OCI-M2 (cell line): ENCODE data around the gene RAB3IP.
"Not testable (repeated sequence)": the region's sequence is repeated elsewhere in the genome, so short reads cannot be mapped to it uniquely, and the experiment has no call there.

Experiments
- DNase-seq: peaks from one replicate; lab custom pipeline; 2025; ENCODE audit not compliant: unreplicated experiment; lab: John Stamatoyannopoulos, UW

RAB3IP gene

DNA sequence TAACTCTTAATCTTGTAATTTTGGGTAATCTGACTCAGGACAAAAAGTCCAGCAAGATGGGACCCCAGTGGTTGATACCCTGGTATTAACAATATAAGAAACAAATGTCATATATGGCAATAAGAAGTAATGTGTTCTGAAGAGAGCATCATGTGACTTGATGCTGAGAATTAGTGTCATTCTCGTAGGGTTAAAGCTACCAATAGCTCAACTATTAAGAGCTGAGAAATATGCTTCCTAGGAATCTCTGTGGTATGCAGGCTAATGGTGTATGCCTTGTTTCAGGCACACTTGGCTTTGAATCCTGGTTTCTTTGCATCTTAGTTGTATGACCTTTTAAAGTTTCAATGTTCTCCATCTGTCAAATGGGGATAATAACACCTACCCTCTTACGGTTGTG is 95.5 kb downstream of the RAB3IP start:
- no peak for DNase-seq

DNA sequence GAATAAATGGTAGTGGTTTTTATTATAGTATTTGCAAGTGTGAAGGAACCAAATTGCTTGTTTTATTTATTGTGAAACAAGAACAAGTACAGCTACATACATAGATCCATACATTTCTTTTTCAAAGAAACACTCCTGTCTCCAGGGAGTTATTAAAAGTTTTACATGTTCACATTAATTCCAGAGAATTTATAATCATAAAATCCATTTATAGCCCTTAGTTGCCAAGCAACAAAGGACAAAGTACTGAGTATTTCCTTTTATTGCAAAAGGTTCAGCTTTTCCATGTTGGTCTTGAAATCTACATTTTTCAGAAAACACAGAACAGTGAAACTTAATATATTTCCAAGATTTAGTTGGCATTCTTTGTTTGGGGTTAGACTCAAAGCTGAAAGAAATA is 95.9 kb downstream of the RAB3IP start:
- DNase-seq: no peak

DNA sequence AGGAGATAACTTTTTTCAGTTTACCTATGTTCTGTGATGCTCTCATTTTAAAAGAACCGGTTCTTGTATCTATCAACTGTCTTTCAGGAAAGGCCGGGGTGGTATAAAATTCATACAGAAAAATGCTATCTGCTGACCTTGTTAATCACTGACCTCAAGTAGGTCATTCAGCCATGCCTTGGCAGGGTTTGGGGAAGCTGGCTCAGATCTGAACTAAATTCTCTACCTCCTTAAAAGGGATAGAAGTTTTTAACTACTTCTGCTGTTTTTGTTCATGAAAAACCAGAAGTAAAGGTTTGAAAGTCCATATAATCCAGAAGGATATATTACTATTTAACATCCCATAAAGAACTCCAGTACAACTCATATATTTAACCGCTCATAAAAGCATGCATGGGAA is 96.4 kb downstream of the RAB3IP start:
- DNase-seq: no peak

DNA sequence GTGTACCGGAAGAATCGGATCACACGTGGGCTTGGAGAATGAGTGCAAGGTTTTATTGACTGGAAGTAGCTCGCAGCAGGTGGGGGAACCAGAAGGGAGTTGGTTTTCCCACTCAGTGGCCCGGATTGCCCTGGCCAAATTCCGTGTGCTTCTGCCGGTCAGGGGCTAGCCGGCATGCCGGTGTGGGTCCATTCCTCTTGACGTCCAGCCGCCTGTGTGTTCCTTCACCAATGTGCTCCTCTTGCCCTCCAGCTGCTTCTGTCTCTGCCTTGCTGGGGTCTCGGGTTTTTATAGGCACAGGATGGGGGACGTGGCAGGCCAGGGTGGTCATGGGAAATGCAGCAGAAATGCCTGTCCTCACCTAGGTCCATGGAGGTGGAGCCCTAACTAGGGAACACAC is 97.4 kb downstream of the RAB3IP start:
- no peak for DNase-seq

DNA sequence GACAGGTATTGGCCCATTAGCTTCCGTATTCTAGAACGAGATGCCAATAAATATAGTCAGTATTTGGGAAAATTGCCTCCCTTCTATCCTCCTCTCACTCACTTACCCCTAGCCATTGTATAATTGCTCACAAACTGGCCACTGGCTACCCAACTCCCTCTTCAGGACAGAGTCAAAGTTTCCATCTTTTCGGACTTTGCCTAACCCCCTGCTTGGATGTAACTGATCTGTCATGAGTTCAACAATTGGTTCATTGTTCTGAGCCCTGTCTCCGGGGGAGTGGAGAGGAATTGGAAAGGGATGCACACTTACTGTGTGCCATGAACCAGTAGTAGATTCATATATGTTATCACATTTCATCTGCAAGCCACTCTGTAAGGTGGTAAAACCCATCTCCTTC is 98.5 kb downstream of the RAB3IP start:
- DNase-seq: no peak

DNA sequence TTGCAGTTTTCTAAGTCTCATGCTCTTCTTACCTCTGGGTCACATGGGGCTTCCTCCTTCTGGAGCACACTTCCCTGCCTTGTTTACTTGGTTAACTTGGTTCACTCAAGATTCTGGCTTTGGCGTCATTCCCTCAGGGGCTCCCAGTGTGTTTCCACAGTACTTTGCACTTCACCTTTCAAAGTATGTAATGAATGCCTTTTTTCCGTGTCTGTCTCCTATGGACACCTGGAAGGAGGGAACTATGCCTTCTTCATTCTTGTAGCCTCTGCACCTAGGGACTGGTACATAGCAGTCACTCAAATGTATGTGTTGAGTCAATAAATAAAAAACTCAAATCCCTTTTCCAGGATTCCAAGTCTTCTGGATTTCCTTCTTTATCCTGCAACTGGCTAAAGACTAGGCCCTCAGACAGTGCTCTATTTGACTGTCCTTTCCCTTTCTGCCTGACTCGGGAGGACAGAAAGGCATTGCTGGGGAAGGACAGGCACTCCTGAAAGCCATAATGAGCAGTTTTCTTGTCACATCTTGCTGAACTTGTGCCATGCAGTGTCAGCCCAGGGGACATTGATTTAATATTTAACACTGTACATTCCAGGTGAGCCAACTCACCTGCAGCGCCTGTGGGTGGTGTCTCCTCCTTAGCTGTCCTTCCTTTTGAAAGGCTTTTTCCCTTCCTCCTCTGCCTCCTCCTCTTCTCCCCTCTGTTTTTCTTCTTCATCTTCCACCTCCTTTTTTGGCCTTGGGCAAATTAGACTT is 99.2 kb downstream of the RAB3IP start:
- no peak for DNase-seq

DNA sequence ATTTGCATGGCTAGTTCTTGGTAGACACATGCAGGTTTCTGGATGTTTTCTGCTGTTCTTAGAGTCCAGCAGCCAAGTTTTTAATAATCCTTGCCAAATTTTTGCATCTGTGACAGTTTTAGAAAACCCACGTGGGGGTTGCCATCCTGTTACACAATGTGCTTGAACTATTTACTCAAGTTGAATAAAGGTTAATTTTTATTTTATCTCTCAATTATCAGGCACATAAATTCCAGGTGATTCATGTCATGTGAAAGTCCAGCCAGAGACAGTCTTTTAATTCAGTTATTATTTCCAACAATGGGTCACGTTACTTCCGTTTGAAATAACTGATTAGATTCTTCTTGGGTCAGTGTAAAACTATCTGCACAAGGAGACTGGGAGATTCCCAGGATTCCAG is 102.1 kb downstream of the RAB3IP start:
- no peak for DNase-seq

DNA sequence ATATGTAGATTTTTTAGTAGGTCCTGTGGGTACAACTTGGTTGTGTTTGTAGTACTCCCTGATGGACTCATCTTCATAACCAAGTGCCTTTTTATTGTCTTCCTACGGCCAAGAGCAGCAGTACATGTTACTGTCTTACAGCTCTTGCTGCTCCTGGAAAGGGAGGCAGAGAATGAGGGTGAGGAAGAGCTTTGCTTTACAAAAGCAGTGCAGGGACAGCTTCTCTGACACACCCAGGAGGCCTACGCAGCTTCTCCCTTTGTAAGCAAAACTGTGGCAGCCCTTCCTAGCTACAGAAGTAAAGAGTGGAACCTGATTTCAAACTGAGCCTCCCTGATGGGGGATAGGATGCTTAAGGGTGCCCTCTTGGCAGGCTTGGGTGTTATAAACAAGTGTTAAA is 104.9 kb downstream of the RAB3IP start:
- DNase-seq: no peak

DNA sequence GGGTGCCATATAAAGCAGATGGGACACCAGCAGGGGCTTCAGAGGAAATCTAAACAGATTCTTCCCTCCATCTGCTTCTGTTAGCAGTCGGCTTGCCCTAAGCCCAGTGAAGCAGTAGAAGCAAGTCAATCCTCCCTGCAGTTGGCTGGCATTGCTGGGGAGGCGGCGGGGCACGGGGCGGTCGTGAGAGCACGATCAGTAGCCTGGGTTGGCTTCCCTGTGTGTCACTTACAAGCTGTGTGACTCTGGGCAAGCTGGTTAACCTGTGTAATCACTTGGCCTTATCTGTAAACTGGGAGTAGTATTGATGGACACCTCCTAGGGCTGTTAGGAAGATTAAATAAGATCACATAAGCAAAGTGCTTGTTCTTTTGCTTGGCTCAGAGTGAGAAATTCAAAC is 105.8 kb downstream of the RAB3IP start:
- DNase-seq: no peak

DNA sequence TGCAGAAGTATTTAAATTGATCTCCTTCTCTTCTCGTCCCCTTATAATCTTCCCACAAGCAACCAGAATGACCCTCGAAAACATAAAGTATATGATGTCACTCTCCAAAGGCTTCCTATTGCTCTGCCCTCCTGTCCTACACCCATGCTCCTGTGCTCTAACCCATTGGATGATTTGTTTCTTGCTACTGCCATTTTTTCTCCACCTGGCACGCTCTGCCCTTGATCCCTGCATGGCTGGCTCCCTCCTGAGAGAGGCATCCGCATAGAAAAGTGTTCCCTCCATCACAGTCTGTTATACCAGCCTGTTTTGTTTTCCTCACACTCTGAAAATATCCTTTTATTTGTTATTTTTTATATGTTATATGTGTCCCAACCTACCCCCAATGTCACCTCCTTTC is 106.2 kb downstream of the RAB3IP start:
- DNase-seq: no peak

DNA sequence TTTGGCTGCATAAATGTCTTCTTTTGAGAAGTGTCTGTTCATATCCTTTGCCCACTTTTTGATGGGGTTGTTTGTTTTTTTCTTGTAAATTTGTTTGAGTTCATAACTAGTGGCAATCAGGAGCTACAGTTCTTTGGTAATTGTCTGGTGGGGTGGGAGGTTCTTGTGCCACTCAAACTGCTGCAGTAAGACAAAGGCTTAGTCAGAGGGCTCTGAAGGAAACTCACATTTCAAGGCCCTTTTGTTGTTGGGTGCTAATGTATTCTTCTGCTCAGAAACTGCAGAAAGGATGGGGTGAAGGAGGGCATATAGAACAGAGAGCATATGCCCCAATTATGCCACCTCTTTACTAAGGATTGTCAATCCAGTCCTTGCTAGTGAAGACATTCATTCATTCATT is 108.3 kb downstream of the RAB3IP start:
- no peak for DNase-seq

DNA sequence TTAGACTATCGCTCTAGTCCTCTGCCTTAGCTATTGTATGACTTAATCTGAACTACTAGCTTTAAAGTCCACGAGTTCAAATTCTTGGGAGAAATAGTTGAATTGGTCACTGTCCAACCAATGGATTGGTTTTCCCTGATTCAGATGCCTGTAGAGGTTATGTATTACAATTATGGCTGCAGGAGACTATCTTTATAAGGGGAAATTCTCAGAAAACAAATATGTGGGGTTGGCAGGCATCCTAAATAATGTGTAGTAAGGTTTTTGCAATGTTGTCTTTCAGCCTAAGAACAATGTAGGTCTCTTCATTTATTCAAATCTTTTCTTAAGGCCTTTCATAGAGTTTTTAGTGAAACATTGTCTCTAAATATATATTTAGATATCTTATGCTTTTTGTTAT is 113.3 kb downstream of the RAB3IP start:
- no peak for DNase-seq

DNA sequence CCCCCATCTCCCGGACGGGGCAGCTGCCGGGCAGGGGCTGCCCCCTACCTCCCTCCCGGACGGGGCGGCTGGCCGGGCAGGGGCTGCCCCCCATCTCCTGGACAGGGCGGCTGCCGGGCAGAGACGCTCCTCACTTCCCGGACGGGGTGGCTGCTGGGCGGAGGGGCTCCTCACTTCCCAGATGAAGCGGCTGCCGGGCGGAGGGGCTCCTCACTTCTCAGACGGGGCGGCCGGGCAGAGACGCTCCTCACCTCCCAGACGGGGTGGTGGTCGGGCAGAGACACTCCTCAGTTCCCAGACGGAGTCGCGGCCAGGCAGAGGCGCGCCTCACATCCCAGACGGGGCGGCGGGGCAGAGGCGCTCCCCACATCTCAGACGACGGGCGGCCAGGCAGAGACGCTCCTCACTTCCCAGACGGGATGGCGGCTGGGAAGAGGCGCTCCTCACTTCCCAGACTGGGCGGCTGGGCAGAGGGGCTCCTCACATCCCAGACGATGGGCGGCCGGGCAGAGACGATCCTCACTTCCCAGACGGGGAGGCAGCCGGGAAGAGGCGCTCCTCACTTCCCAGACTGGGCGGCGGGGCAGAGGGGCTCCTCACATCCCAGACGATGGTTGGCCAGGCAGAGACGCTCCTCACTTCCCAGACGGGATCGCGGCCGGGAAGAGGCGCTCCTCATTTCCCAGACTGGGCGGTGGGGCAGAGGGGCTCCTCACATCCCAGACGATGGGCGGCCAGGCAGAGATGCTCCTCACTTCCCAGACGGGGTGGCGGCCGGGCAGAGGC is 114.7 kb downstream of the RAB3IP start:
- not testable (repeated sequence) for DNase-seq

DNA sequence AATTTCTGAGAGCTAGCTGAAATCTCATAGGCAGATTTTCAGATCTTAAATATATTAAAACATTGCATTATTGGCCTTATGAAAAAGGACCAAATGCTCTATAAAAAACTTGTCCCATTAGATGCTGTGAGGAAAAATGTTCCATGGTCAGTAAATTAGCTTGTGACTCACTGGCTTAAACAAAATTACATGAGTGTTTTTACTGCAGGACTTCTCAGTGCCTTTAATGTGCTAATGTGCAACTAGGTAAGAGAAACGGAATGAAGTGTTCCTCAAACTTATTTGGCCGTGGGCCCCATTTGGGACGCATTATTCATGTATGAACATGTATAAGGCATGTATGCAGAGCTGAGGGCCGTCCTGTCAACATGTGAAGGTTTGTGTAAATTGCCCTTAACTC is 128.0 kb downstream of the RAB3IP start:
- DNase-seq: no peak

DNA sequence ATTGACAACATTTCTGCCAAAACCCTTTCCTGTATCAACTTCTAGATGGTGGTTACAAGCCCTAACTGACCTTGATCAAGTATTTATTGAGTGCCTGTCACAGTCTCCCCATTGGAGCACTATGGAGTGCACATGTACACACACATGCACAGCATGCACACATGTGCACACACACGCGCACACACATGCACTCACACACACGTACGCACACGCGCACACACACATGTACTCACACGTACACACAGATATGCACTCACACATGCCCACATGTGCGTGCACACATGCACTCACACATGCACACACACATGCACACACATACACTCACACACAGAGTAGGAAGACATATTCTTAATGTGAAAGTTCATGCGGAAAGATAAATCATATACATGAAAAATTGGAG is 130.0 kb downstream of the RAB3IP start:
- DNase-seq: no peak

DNA sequence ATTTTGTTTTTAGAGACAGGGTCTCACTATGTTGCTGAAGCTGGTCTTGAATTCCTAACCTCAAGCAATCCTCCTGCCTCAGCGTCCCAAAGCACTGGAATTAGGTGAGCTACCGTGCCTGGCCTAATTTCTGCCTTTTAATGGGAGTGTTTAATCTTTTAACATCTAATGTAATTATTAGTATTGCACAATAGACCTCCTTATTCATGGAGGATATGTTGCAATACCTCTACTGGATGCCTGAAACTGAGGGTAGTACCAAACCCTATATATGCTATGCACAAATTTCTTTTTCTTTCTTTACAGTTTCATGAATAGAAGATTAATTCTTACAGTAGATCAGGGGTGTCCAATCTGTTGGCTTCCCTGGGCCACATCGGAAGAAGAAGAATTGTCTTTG is 134.1 kb downstream of the RAB3IP start:
- DNase-seq: no peak
